Esophagus muscularis mucosa (tissue), 4 donors: ENCODE measurements around the gene LIPC.

Experiments used
- CTCF ChIP-seq, 3 experiments: fragments of 200-600 bp in 2 of 3; fragments of 450-650 bp in 1 of 3; sonication (generic) in 2 of 3; IDR thresholded peaks; one replicate each; pipeline ENCODE4 v1.5.1; 2017 to 2019; ENCODE audit warnings: antibody characterized with exemption in 3 of 3, mild to moderate bottlenecking in 2 of 3, moderate library complexity in 1 of 3
- EP300 ChIP-seq: sonication (generic); formaldehyde crosslinking; IDR thresholded peaks from one replicate; pipeline ENCODE4 v1.6.1; 2017; ENCODE audit warnings: antibody characterized with exemption
- POLR2A ChIP-seq: fragments of 450-650 bp; IDR thresholded peaks from one replicate; pipeline ENCODE4 v1.6.1; 2017; ENCODE audit warnings: antibody characterized with exemption, moderate library complexity, mild to moderate bottlenecking, low read depth
- POLR2AphosphoS5 ChIP-seq, 2 donors: sonication (generic); formaldehyde crosslinking; IDR thresholded peaks; one replicate each; pipeline ENCODE4 v1.6.1; 2017; ENCODE audit warnings: antibody characterized with exemption in 2 of 2

GRCh38 chr15:58403581-58403980 lies 28.2 kb upstream of the LIPC start:
- TF ChIP-seq CTCF (IDR thresholded peaks at IDR 0.05) = no peak
- TF ChIP-seq POLR2A = no peak
- no peak for TF ChIP-seq POLR2AphosphoS5 (IDR thresholded peaks at IDR 0.05)
- TF ChIP-seq EP300 = no peak
